Smooth muscle cell (in vitro differentiated cells): Measurements from ENCODE around the gene BTBD8. TPM values are rescaled to one million over a fixed set of nuclear protein-coding genes. Genes with fewer than 3 reads are reported as not detected.

Experiments used
- DNase-seq: peaks from one replicate; lab custom pipeline; 2025; ENCODE audit not compliant: unreplicated experiment; lab: John Stamatoyannopoulos, UW
- H2AFZ ChIP-seq: fragments of 200-600 bp; sonication (generic); 2 replicates; pipeline ENCODE4 v1.6.0; 2016; ENCODE audit warnings: antibody characterized with exemption, low read depth, mild to moderate bottlenecking
- H3F3A ChIP-seq: fragments of 200-600 bp; sonication (generic); 2 replicates; pipeline ENCODE4 v1.6.0; 2017; ENCODE audit warnings: antibody characterized with exemption, low read depth
- H3K27ac ChIP-seq: fragments of 200-600 bp; sonication (generic); 2 replicates; pipeline ENCODE4 v1.5.1; 2016; ENCODE audit warnings: low read depth, mild to moderate bottlenecking
- H3K27me3 ChIP-seq: fragments of 200-600 bp; sonication (generic); 2 replicates; pipeline ENCODE4 v1.6.1; 2016; ENCODE audit warnings: low read depth, mild to moderate bottlenecking
- H3K36me3 ChIP-seq: fragments of 200-600 bp; sonication (generic); 2 replicates; pipeline ENCODE4 v1.5.1; 2016; ENCODE audit warnings: low read depth
- H3K4me1 ChIP-seq: fragments of 200-600 bp; sonication (generic); 2 replicates; pipeline ENCODE4 v1.5.1; 2016; ENCODE audit warnings: low read depth
- H3K4me2 ChIP-seq: fragments of 200-600 bp; sonication (generic); 2 replicates; pipeline ENCODE4 v1.6.0; 2016; ENCODE audit warnings: mild to moderate bottlenecking
- H3K4me3 ChIP-seq: fragments of 200-600 bp; sonication (generic); 2 replicates; pipeline ENCODE4 v1.5.1; 2016; ENCODE audit warnings: mild to moderate bottlenecking
- H3K79me2 ChIP-seq: fragments of 200-600 bp; sonication (generic); 2 replicates; pipeline ENCODE4 v1.6.0; 2016; ENCODE audit warnings: low read depth, mild to moderate bottlenecking
- H3K9ac ChIP-seq: fragments of 200-600 bp; sonication (generic); 2 replicates; pipeline ENCODE4 v1.6.0; 2016; ENCODE audit warnings: low read depth
- H3K9me3 ChIP-seq: fragments of 200-600 bp; sonication (generic); replicated peaks from 2 replicates; pipeline ENCODE4 v1.5.1; 2016; ENCODE audit warnings: low read depth
- H4K20me1 ChIP-seq: fragments of 200-600 bp; sonication (generic); 2 replicates; pipeline ENCODE4 v1.6.0; 2016; ENCODE audit warnings: low read depth
- WGBS: methylation state at CpG from one replicate; pipeline ENCODE4 v1.1.7; 2016; ENCODE audit warnings: low lambda C conversion rate; 5-methylcytosine and 5-hydroxymethylcytosine counted together
- polyA plus RNA-seq: library from polyadenylated mRNA; unstranded; fragments of >200 nt; fragmentation: Nextera tagmentation; extraction: Ambion mirVana; gene quantifications from 2 replicates; pipeline ENCODE4 v1.2.1, GENCODE V29; 2016
- total RNA-seq: library from RNA; depleted of rRNA; stranded (reverse); fragments of >200 nt; gene quantifications from 2 replicates; pipeline ENCODE4 v1.2.3, GENCODE V29; 2014
- TF ChIP-seq, protein P1 (sequence below): fragments of 200-600 bp; sonication (generic); IDR thresholded peaks from 2 replicates; pipeline ENCODE4 v1.5.1; 2017; ENCODE audit warnings: borderline replicate concordance, mild to moderate bottlenecking, antibody characterized with exemption; ENCODE audit not compliant: insufficient read depth, poor library complexity, severe bottlenecking

Gene BTBD8
- total and polyA plus RNA-seq, 2 experiments from 2014 or later = 1.6 to 4.9 TPM

DNA sequence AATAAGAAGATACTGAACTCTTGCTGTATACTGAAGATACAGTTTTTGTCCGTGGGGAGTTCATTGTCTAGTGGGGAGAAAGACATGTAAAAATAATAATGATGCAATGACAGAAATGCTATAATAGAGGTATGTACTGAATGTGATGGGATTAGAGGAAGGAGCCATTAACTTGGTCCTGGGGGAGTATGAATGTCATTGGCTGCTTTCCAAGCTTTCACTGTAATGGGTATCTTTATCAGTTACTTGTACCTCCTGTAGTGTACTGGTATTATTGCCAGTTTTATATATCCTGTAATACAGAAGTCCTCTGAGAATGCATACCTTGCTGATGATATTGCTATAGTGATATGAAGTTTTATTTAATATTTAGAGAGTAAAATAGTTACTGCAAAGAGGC, 7.4 kb downstream of the BTBD8 start:
- WGBS = 100% methylated on average over 1 of the region's 1 CpG
- no peak overlapping the region for H3K27ac ChIP-seq
- H3K4me1 ChIP-seq = no peaks in the 10 kb centered on the region
- no peaks in the 10 kb centered on the region for H3K36me3 ChIP-seq
- no peak overlapping the region for H3K4me2 ChIP-seq
- no peaks in the 10 kb centered on the region for H3K79me2 ChIP-seq
- TF ChIP-seq, protein P1, sequence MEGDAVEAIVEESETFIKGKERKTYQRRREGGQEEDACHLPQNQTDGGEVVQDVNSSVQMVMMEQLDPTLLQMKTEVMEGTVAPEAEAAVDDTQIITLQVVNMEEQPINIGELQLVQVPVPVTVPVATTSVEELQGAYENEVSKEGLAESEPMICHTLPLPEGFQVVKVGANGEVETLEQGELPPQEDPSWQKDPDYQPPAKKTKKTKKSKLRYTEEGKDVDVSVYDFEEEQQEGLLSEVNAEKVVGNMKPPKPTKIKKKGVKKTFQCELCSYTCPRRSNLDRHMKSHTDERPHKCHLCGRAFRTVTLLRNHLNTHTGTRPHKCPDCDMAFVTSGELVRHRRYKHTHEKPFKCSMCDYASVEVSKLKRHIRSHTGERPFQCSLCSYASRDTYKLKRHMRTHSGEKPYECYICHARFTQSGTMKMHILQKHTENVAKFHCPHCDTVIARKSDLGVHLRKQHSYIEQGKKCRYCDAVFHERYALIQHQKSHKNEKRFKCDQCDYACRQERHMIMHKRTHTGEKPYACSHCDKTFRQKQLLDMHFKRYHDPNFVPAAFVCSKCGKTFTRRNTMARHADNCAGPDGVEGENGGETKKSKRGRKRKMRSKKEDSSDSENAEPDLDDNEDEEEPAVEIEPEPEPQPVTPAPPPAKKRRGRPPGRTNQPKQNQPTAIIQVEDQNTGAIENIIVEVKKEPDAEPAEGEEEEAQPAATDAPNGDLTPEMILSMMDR = no peak
- no peak overlapping the region for H3K9ac ChIP-seq
- no peaks in the 10 kb centered on the region for H4K20me1 ChIP-seq
- DNase-seq = no peak
- no peaks in the 10 kb centered on the region for H3K27me3 ChIP-seq
- no peak overlapping the region for H3K4me3 ChIP-seq
- no peak overlapping the region for H2AFZ ChIP-seq
- peaks cover 15% of the 10 kb centered on the region for H3K9me3 ChIP-seq
- no peaks in the 10 kb centered on the region for H3F3A ChIP-seq

DNA sequence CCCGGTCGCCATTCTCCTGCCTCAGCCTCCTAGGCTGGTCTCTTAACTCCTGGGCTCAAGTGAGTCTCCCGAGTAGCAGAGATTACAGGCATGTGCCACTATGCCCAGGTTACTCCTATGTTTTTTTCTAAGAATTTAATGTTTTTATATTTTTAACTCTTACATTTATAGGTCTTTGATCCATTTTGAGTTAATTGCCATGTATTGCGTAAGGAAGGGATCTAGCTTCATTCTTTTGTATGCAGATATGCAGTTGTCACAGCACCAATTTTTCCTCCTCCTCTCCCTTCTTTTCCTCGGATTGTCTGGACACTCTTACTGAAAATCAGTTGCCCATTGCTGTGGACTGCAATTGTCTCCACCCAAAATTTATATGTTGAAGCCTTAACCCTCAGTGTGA, 11.5 kb downstream of the BTBD8 start:
- TF ChIP-seq, protein P1 = no peak
- Histone ChIP-seq H3K4me2 (no peak overlapping the region), H3K4me3 (no peak overlapping the region), H2AFZ (no peak overlapping the region), H3K9me3 (peaks cover 4% of the 10 kb centered on the region), H3K27ac (no peak overlapping the region), H3F3A (no peaks in the 10 kb centered on the region), H3K36me3 (no peaks in the 10 kb centered on the region), H3K4me1 (no peaks in the 10 kb centered on the region), H3K79me2 (no peaks in the 10 kb centered on the region), H3K27me3 (no peaks in the 10 kb centered on the region), H4K20me1 (no peaks in the 10 kb centered on the region), H3K9ac (no peak overlapping the region)
- 97% methylated on average over 5 of the region's 5 CpGs for WGBS
- no peak for DNase-seq

- Histone ChIP-seq H3F3A (no peaks in the 10 kb centered on the region), H3K9ac (no peak overlapping the region), H4K20me1 (no peaks in the 10 kb centered on the region), H3K4me2 (no peak overlapping the region), H3K9me3 (no peaks in the 10 kb centered on the region), H3K27me3 (no peaks in the 10 kb centered on the region), H2AFZ (no peak overlapping the region), H3K79me2 (no peaks in the 10 kb centered on the region), H3K4me3 (no peak overlapping the region), H3K27ac (no peak overlapping the region), H3K36me3 (no peaks in the 10 kb centered on the region), H3K4me1 (no peaks in the 10 kb centered on the region)
- WGBS = 87% methylated on average over 2 of the region's 2 CpGs
- DNase-seq = no peak
- TF ChIP-seq, protein P1 = no peak
Observed at GRCh38 chr1:92094090-92094489, 13.9 kb downstream of the BTBD8 start.

DNA sequence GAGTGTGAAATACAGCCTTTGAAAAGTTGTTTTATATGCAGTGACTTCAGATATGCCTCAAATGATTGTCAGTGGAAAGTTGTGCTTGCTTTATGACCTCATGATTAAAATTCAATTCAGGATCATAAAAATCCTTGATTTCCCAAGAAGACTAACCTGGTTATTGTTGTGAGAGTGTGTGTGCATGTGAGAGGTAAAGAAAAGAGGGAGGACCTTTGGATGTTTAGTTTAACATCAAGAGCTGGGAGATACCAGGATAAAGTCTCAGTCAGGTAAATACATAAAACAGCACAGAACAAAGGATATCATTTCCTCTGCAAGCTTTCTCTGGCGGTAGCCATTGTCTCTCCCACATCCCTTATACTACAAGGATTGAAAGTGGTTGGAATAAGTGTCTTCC, 14.4 kb downstream of the BTBD8 start:
- TF ChIP-seq, protein P1 = no peak
- no peak for DNase-seq
- Histone ChIP-seq H3K27me3 (no peaks in the 10 kb centered on the region), H3K9me3 (no peaks in the 10 kb centered on the region), H3K9ac (no peak overlapping the region), H3F3A (no peaks in the 10 kb centered on the region), H3K79me2 (no peaks in the 10 kb centered on the region), H3K4me2 (no peak overlapping the region), H4K20me1 (no peaks in the 10 kb centered on the region), H2AFZ (no peak overlapping the region), H3K4me3 (no peak overlapping the region), H3K36me3 (no peaks in the 10 kb centered on the region), H3K4me1 (no peaks in the 10 kb centered on the region), H3K27ac (no peak overlapping the region)
- WGBS = 82% methylated on average over 1 of the region's 1 CpG
